Osteoblast (primary cell): ENCODE measurements around the gene CACNA1E. TPM values are rescaled to one million over a fixed set of nuclear protein-coding genes. Genes with fewer than 3 reads are reported as not detected.
A peak's percentile ranks its signal among the peaks of the same experiment; 100 is the strongest.

ENCODE experiments used
- DNase-seq: peaks from one replicate; pipeline ENCODE4 v3.0.0; 2011; ENCODE audit warnings: low spot score, mixed read lengths; ENCODE audit not compliant: insufficient read length; ENCODE audit errors: missing footprints
- H2AFZ ChIP-seq: 2 replicates; pipeline ENCODE4 v1.6.0; 2011; ENCODE audit warnings: mild to moderate bottlenecking, low read length
- H3K27ac ChIP-seq: 2 replicates; pipeline ENCODE4 v1.5.1; 2011; ENCODE audit warnings: mild to moderate bottlenecking, low read depth, low read length, moderate library complexity
- H3K27me3 ChIP-seq: 2 replicates; pipeline ENCODE4 v1.6.0; 2012; ENCODE audit warnings: mild to moderate bottlenecking, control low read depth, inconsistent platforms, low read length, moderate library complexity; ENCODE audit not compliant: insufficient read depth
- H3K36me3 ChIP-seq: 2 replicates; pipeline ENCODE4 v1.5.1; 2011; ENCODE audit warnings: mild to moderate bottlenecking, low read length, control low read depth, moderate library complexity; ENCODE audit not compliant: insufficient read depth
- H3K4me1 ChIP-seq: 2 replicates; pipeline ENCODE4 v1.5.1; 2011; ENCODE audit warnings: mild to moderate bottlenecking, low read length, control low read depth, moderate library complexity; ENCODE audit not compliant: insufficient read depth
- H3K4me2 ChIP-seq: 2 replicates; pipeline ENCODE4 v1.6.0; 2011; ENCODE audit warnings: mild to moderate bottlenecking, low read length; ENCODE audit not compliant: insufficient read depth
- H3K4me3 ChIP-seq: fragments of 200-600 bp; sonication (generic); 3 replicates; pipeline ENCODE4 v1.5.1; 2012; ENCODE audit warnings: mild to moderate bottlenecking, low read length, inconsistent platforms; ENCODE audit not compliant: insufficient read depth
- H3K79me2 ChIP-seq: 2 replicates; pipeline ENCODE4 v1.6.0; 2012; ENCODE audit warnings: mild to moderate bottlenecking, low read length, control low read depth, inconsistent platforms; ENCODE audit not compliant: insufficient read depth
- H3K9me3 ChIP-seq: 2 replicates; pipeline ENCODE4 v1.5.1; 2011; ENCODE audit warnings: low read depth, low read length, control low read depth
- H4K20me1 ChIP-seq: 2 replicates; pipeline ENCODE4 v1.6.0; 2012; ENCODE audit warnings: mild to moderate bottlenecking, low read length, control low read depth; ENCODE audit not compliant: insufficient read depth
- total RNA-seq: library from RNA; depleted of rRNA; stranded (reverse); fragments of >200 nt; gene quantifications from 2 replicates; pipeline ENCODE4 v1.2.3, GENCODE V29; 2012
- TF ChIP-seq, protein P1 (sequence below): IDR thresholded peaks from 2 replicates; pipeline ENCODE4 v1.5.1; 2011; ENCODE audit warnings: mild to moderate bottlenecking, low read depth, low read length, moderate library complexity; ENCODE audit errors: extremely low read depth

The CACNA1E gene
- total RNA-seq, 1 donor = under 0.01 TPM

DNA sequence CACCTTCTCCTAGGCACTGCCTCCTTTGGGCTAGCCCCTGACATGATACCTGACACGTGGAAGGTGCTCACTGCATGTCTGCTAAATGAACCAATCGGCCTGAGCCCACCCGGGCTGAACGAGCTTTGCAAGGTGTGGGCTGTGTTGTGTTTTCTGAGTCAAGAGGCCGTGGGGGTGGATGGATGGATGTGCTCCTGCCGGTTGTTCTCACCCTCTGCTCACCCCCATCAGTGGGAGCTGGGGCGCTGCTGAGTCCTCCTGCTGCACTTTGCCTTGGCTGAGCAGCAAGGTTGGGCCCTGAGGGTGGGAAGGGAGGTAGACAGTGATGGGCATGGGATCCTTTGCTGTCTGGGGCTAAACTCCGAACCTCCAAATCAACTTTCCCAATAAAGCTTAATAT is 6.7 kb upstream of the CACNA1E start:
- Histone ChIP-seq H2AFZ (no peak overlapping the region), H3K9me3 (no peaks in the 10 kb centered on the region), H3K4me3 (no peak overlapping the region), H4K20me1 (no peaks in the 10 kb centered on the region), H3K4me2 (no peak overlapping the region), H3K36me3 (no peaks in the 10 kb centered on the region), H3K27me3 (peaks cover 6% of the 10 kb centered on the region), H3K4me1 (no peaks in the 10 kb centered on the region), H3K27ac (no peak overlapping the region), H3K79me2 (no peaks in the 10 kb centered on the region)
- TF ChIP-seq, protein P1, sequence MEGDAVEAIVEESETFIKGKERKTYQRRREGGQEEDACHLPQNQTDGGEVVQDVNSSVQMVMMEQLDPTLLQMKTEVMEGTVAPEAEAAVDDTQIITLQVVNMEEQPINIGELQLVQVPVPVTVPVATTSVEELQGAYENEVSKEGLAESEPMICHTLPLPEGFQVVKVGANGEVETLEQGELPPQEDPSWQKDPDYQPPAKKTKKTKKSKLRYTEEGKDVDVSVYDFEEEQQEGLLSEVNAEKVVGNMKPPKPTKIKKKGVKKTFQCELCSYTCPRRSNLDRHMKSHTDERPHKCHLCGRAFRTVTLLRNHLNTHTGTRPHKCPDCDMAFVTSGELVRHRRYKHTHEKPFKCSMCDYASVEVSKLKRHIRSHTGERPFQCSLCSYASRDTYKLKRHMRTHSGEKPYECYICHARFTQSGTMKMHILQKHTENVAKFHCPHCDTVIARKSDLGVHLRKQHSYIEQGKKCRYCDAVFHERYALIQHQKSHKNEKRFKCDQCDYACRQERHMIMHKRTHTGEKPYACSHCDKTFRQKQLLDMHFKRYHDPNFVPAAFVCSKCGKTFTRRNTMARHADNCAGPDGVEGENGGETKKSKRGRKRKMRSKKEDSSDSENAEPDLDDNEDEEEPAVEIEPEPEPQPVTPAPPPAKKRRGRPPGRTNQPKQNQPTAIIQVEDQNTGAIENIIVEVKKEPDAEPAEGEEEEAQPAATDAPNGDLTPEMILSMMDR = no peak
- DNase-seq = no peak

DNA sequence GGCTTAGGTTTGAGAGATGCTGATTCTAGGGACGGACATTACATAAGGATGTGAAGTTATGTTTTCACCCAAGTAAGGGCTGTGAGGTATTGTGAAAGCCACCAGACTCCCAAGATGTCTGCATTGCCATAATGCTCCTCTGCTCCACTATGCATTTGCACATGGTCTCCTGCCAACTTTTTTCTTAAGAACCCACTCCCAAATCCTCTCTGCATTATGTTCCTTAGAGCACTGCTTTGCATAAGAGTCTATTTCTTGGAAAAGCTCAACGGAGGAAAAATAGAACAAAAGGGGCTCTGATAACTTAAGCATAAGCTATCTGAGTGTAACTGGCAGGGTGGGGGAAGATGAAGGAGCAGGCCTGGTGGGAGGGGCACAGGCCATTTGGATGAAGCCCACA is 5.0 kb upstream of the CACNA1E start:
- no peak overlapping the region for H3K27ac ChIP-seq
- H3K36me3 ChIP-seq = no peaks in the 10 kb centered on the region
- H3K4me2 ChIP-seq = no peak overlapping the region
- DNase-seq = no peak
- H3K4me1 ChIP-seq = no peaks in the 10 kb centered on the region
- no peaks in the 10 kb centered on the region for H3K79me2 ChIP-seq
- no peak overlapping the region for H3K4me3 ChIP-seq
- TF ChIP-seq, protein P1 = no peak
- H4K20me1 ChIP-seq = no peaks in the 10 kb centered on the region
- H3K27me3 ChIP-seq = peaks cover 22% of the 10 kb centered on the region
- H3K9me3 ChIP-seq = no peaks in the 10 kb centered on the region
- H2AFZ ChIP-seq = no peak overlapping the region

DNA sequence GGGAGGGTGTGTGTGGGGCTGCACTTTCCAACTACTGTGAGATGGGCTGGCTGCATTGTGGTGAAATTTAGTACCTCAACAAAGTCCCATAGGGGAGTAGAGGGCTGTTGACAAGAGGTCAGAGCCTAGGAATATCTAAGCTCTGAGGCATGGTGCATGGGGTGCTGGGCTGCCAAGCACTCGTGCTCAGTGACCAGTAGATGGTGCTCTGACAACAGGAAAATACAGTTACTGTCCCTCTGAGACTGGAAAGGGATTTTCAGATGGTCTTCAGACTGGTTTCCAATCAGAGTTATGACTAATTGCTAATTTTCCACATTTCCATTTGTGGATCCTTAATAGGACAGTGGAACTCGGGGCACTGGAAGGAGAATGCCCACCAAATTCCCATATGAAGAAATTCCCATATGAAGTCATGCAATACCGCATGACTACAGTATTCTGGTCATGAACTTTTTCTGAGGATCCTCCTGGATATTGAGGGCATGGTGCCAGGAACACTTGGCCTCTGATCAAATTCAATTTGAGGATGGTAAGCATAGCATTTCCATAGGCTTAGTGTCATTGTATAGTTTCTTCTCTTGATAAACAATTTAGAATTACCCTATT is 4.1 kb upstream of the CACNA1E start:
- no peak overlapping the region for H3K27ac ChIP-seq
- H4K20me1 ChIP-seq = no peaks in the 10 kb centered on the region
- TF ChIP-seq, protein P1 = peak; percentile 87
- H2AFZ ChIP-seq = no peak overlapping the region
- no peaks in the 10 kb centered on the region for H3K4me1 ChIP-seq
- H3K4me3 ChIP-seq = no peak overlapping the region
- no peaks in the 10 kb centered on the region for H3K9me3 ChIP-seq
- H3K4me2 ChIP-seq = no peak overlapping the region
- DNase-seq = peak; percentile 95
- no peaks in the 10 kb centered on the region for H3K79me2 ChIP-seq
- no peaks in the 10 kb centered on the region for H3K36me3 ChIP-seq
- peaks cover 31% of the 10 kb centered on the region for H3K27me3 ChIP-seq

DNA sequence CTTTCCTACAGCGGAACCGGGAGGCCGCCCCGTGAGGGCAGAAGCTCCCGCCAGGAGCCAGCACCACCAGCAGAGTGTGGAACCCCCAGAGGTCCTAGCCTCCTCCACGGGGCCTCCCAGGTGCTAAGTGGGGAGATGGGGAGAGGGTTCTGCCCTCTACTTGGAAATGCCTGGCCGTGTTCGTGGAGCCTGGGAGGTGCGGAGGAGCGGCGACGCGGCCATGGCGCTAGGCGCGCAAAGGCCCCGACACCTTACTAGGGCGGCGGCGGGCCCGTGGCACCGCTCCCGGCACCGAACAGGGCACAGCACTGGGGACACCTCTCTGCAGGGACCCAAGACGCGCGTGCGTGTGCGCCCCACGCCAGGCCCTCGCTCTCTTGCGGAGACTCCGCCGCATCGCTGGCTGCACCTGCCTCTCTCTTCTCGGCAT is 1.3 kb upstream of the CACNA1E start:
- Histone ChIP-seq H3K27ac (no peak overlapping the region), H3K4me2 (no peak overlapping the region), H3K79me2 (no peaks in the 10 kb centered on the region), H2AFZ (no peak overlapping the region), H3K36me3 (no peaks in the 10 kb centered on the region), H3K4me1 (no peaks in the 10 kb centered on the region), H3K27me3 (peaks cover 50% of the 10 kb centered on the region), H3K4me3 (no peak overlapping the region), H3K9me3 (no peaks in the 10 kb centered on the region), H4K20me1 (no peaks in the 10 kb centered on the region)
- no peak for DNase-seq
- TF ChIP-seq, protein P1 = no peak
